Erythroblast (primary cell): ENCODE data around the gene PGBD2.
A peak's percentile ranks its signal among the peaks of the same experiment; 100 is the strongest.

Source experiments
- GATA1 ChIP-seq: IDR thresholded peaks from 2 replicates; pipeline ENCODE4 v1.6.1; 2011; ENCODE audit warnings: low read depth, mild to moderate bottlenecking, control low read depth, low read length, moderate library complexity
- POLR2A ChIP-seq: IDR thresholded peaks from 2 replicates; pipeline ENCODE4 v1.6.1; 2011; ENCODE audit warnings: mild to moderate bottlenecking, low read length

GRCh38 chr1:248913933-248914332, 7.9 kb downstream of the PGBD2 start:
- TF ChIP-seq POLR2A (peak; percentile 24), GATA1 (no peak)
